ENCODE data around the gene MAP1B.

MAP1B gene

GRCh38 chr5:72134226-72134899, 27.1 kb downstream of the MAP1B start:
- peak in 1 of 2 experiments; percentile 27 for DNase-seq

- DNase-seq, result no peak
Observed at GRCh38 chr5:72137826-72138409, 30.6 kb downstream of the MAP1B start.

GRCh38 chr5:72138943-72139521, 31.8 kb downstream of the MAP1B start:
- no peak for DNase-seq

- no peak for DNase-seq
Observed at GRCh38 chr5:72140711-72141110, 33.4 kb downstream of the MAP1B start.

- DNase-seq, result no peak
Observed at GRCh38 chr5:72141440-72142355, 34.4 kb downstream of the MAP1B start.

- DNase-seq, result no peak
Observed at GRCh38 chr5:72144762-72145161, 37.5 kb downstream of the MAP1B start.

GRCh38 chr5:72145348-72145747, 38.1 kb downstream of the MAP1B start:
- no peak for DNase-seq

GRCh38 chr5:72146056-72146455, 38.8 kb downstream of the MAP1B start:
- DNase-seq, result no peak

- peak in 1 of 2 experiments; percentile 15 for DNase-seq
Observed at GRCh38 chr5:72147569-72147968, 40.3 kb downstream of the MAP1B start.

GRCh38 chr5:72149742-72150141, 42.5 kb downstream of the MAP1B start:
- peak in 1 of 2 experiments; percentile 41 for DNase-seq

- peak in 1 of 2 experiments; percentile 11 for DNase-seq
Observed at GRCh38 chr5:72151169-72151568, 43.9 kb downstream of the MAP1B start.

GRCh38 chr5:72151646-72152045, 44.4 kb downstream of the MAP1B start:
- no peak for DNase-seq

GRCh38 chr5:72152545-72152944, 45.3 kb downstream of the MAP1B start:
- DNase-seq, result no peak

- DNase-seq, result no peak
Observed at GRCh38 chr5:72153551-72153950, 46.3 kb downstream of the MAP1B start.

- peak in 1 of 2 experiments; percentile 13 for DNase-seq
Observed at GRCh38 chr5:72154076-72154756, 46.9 kb downstream of the MAP1B start.

- peak in 1 of 2 experiments; percentile 38 for DNase-seq
Observed at GRCh38 chr5:72156946-72157624, 49.8 kb downstream of the MAP1B start.

- no peak for DNase-seq
Observed at GRCh38 chr5:72157625-72157962, 50.3 kb downstream of the MAP1B start.

GRCh38 chr5:72159501-72159911, 52.2 kb downstream of the MAP1B start:
- DNase-seq, result no peak

- no peak for DNase-seq
Observed at GRCh38 chr5:72160329-72160728, 53.1 kb downstream of the MAP1B start.

- no peak for DNase-seq
Observed at GRCh38 chr5:72160959-72161358, 53.7 kb downstream of the MAP1B start.

GRCh38 chr5:72161951-72162350, 54.7 kb downstream of the MAP1B start:
- no peak for DNase-seq

GRCh38 chr5:72163349-72163983, 56.2 kb downstream of the MAP1B start:
- peak; percentile 24 to 92 for DNase-seq
